HL-60 (cell line): Measurements from ENCODE around the gene COL18A1.
A peak's percentile ranks its signal among the peaks of the same experiment; 100 is the strongest.

ENCODE experiments used
- DNase-seq, 2 experiments: peaks; one replicate each; pipeline ENCODE4 v3.0.0-alpha.2; 2010 to 2020; ENCODE audit warnings: low read depth in 1 of 2, low spot score in 1 of 2
- H3K27ac ChIP-seq: fragments of 250-450 bp; sonication (Bioruptor Pico); replicated peaks from 2 replicates; pipeline ENCODE4 v1.5.1; 2020; ENCODE audit warnings: mild to moderate bottlenecking, moderate library complexity
- H3K27me3 ChIP-seq: fragments of 250-450 bp; sonication (Bioruptor Pico); 2 replicates; pipeline ENCODE4 v1.5.1; 2021; ENCODE audit warnings: mild to moderate bottlenecking, moderate library complexity; ENCODE audit not compliant: insufficient read depth, poor library complexity, severe bottlenecking
- H3K4me3 ChIP-seq: replicated peaks from 2 replicates; pipeline ENCODE4 v1.5.1; 2011; ENCODE audit warnings: mild to moderate bottlenecking, control low read depth, low read length; ENCODE audit not compliant: insufficient read depth
- GABPA ChIP-seq: IDR thresholded peaks from 2 replicates; pipeline ENCODE4 v1.6.1; 2012; ENCODE audit warnings: low read depth
- POLR2AphosphoS5 ChIP-seq: IDR thresholded peaks from 2 replicates; pipeline ENCODE4 v1.6.1; 2012; ENCODE audit warnings: low read depth
- SPI1 ChIP-seq: IDR thresholded peaks from 2 replicates; pipeline ENCODE4 v1.6.1; 2012; ENCODE audit warnings: low read depth, mild to moderate bottlenecking, borderline replicate concordance
- TF ChIP-seq, protein P1 (sequence below): IDR thresholded peaks from one replicate; pipeline ENCODE4 v1.5.1; 2011; ENCODE audit warnings: low read length, control low read depth, inconsistent platforms; ENCODE audit not compliant: insufficient read depth
- TF ChIP-seq, protein P2 (sequence below): IDR thresholded peaks from 2 replicates; pipeline ENCODE4 v1.6.1; 2012; ENCODE audit warnings: low read depth; ENCODE audit not compliant: insufficient replicate concordance

Gene COL18A1

DNA sequence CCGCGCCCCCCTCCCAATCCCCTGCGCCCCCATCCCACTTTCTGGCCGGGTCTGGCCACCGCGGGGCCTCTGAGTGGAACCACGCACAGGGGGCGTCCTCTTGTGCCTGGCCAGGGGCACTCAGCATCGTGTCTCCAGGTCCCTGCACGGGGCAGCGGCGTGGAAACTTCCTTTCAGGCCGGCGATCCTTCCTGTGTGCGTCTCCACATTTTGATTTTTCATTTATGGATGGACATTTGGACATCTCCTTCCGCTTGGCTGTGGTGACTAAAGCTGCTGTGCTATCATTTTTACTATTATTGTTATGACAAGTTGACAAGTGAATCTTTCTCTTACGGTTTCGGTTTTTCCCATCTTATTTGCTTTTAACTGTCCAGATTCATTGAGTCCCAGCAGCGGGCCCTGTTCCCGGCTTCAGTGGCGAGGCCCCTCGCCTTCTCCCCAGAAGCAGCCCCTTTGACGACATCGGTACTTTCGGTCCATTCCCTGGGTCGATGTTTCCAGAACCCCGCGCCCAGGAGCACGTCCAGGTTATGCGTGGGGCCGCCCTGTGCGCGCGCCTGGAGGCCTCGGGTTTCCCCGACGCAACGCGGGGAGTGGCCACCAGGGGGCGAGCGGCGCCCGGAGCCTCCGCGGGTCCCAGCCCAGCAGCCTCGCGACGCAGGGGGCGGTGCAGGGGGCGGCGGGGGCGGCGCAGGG is 149.7 kb downstream of the COL18A1 start:
- Histone ChIP-seq H3K27ac (peak overlapping the region; percentile 65), H3K4me3 (peak overlapping the region; percentile 53), H3K27me3 (no peaks in the 10 kb centered on the region)
- TF ChIP-seq GABPA = no peak
- TF ChIP-seq, protein P1, sequence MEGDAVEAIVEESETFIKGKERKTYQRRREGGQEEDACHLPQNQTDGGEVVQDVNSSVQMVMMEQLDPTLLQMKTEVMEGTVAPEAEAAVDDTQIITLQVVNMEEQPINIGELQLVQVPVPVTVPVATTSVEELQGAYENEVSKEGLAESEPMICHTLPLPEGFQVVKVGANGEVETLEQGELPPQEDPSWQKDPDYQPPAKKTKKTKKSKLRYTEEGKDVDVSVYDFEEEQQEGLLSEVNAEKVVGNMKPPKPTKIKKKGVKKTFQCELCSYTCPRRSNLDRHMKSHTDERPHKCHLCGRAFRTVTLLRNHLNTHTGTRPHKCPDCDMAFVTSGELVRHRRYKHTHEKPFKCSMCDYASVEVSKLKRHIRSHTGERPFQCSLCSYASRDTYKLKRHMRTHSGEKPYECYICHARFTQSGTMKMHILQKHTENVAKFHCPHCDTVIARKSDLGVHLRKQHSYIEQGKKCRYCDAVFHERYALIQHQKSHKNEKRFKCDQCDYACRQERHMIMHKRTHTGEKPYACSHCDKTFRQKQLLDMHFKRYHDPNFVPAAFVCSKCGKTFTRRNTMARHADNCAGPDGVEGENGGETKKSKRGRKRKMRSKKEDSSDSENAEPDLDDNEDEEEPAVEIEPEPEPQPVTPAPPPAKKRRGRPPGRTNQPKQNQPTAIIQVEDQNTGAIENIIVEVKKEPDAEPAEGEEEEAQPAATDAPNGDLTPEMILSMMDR = peak; percentile 10
- TF ChIP-seq POLR2AphosphoS5 = 0 out of 2 replicates have a peak, but pooled peaks have one; percentile 27
- DNase-seq = peak; percentile 65 to 75

DNA sequence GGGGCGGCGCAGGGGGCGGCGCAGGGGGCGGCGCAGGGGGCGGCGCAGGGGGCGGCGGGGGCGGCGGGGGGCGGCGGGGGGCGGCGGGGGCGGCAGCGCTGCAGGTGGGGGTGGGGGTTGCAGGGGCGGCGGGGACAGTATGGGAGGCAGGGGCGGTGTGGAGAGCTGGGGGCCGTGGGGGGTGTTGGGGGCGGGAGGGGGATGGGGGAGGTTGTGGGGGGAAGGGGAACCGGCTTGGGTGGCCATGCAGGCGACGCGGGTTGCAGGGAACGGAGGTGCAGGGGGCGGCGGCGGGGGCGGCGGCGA is 150.2 kb downstream of the COL18A1 start:
- H3K27ac ChIP-seq = peak overlapping the region; percentile 83; the same call in 1 of the 2 replicates
- H3K4me3 ChIP-seq = peak overlapping the region; percentile 29
- no peak for TF ChIP-seq GABPA
- no peak for TF ChIP-seq POLR2AphosphoS5
- TF ChIP-seq, protein P2, sequence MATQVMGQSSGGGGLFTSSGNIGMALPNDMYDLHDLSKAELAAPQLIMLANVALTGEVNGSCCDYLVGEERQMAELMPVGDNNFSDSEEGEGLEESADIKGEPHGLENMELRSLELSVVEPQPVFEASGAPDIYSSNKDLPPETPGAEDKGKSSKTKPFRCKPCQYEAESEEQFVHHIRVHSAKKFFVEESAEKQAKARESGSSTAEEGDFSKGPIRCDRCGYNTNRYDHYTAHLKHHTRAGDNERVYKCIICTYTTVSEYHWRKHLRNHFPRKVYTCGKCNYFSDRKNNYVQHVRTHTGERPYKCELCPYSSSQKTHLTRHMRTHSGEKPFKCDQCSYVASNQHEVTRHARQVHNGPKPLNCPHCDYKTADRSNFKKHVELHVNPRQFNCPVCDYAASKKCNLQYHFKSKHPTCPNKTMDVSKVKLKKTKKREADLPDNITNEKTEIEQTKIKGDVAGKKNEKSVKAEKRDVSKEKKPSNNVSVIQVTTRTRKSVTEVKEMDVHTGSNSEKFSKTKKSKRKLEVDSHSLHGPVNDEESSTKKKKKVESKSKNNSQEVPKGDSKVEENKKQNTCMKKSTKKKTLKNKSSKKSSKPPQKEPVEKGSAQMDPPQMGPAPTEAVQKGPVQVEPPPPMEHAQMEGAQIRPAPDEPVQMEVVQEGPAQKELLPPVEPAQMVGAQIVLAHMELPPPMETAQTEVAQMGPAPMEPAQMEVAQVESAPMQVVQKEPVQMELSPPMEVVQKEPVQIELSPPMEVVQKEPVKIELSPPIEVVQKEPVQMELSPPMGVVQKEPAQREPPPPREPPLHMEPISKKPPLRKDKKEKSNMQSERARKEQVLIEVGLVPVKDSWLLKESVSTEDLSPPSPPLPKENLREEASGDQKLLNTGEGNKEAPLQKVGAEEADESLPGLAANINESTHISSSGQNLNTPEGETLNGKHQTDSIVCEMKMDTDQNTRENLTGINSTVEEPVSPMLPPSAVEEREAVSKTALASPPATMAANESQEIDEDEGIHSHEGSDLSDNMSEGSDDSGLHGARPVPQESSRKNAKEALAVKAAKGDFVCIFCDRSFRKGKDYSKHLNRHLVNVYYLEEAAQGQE = no peak
- no peak for TF ChIP-seq SPI1
- TF ChIP-seq, protein P1 = no peak
- H3K27me3 ChIP-seq = no peaks in the 10 kb centered on the region
- DNase-seq = no peak

DNA sequence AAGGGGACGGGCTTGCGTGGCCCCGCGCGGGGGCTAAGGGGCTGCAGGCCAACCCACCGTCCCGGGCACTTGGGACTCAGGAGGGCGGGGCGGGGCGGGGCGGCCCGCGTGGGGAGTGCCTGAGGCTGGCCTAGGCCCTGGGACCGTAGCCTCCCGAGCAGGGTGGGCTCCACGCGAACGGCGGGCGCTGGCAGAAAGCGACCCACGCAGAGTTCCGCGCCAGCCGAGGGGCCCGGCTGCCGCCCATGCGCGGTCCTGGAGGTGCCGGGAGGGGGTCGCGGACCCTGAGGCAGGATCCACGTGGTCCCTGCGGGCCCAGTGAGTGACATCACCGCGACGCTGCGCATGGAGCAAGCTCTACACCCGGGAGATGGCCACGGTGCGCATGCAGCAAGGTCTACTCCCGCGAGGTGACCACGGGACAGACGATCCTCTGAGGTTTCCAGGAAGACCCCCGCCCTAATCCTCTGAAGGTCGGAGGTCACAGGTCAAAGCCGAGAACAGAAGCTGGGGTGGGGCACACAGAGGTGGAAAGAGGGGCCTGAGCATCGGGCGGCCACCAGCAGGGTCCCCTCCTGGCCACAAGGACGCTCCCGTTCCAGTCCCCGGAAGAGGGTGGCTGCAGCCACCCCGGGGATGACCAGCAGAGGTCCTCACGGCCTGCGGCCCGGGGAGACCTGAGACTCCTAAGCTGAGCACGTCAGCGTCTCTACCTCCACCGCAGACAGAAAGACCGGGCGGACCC is 150.8 kb downstream of the COL18A1 start:
- TF ChIP-seq POLR2AphosphoS5 (no peak), GABPA (no peak), SPI1 (no peak)
- TF ChIP-seq, protein P2 = no peak
- TF ChIP-seq, protein P1 = peak; percentile 61
- H3K27ac ChIP-seq = peak overlapping the region; percentile 83
- H3K4me3 ChIP-seq = peak overlapping the region; percentile 29
- H3K27me3 ChIP-seq = no peaks in the 10 kb centered on the region
- DNase-seq = peak in 1 of 2 experiments; percentile 76

DNA sequence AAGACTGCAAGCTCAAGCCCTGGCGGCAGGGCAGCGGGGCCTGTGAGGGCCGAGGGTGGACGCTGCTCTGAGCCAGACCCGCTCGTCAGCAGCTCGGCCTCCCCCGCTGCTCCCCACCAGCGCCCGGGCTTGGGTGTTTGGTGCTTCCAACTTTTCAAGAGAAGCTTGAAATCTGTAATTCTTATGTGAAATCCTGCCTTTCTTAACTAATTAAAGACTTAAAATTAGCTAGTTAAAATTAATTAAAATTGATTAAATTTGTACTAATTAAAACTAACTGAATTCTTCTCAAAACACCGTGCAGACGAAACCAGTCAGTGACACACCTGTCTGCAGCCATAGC is 151.3 kb downstream of the COL18A1 start:
- H3K4me3 ChIP-seq = no peak overlapping the region
- no peak for DNase-seq
- H3K27ac ChIP-seq = peak overlapping the region; percentile 83
- H3K27me3 ChIP-seq = no peaks in the 10 kb centered on the region
- TF ChIP-seq SPI1 (no peak), GABPA (no peak), POLR2AphosphoS5 (no peak)
- TF ChIP-seq, protein P2 = no peak
- TF ChIP-seq, protein P1 = no peak
